Astrocyte (in vitro differentiated cells and primary cell): ENCODE data around the gene SCN1B. TPM values are rescaled to one million over a fixed set of nuclear protein-coding genes. Genes with fewer than 3 reads are reported as not detected.
A peak's percentile ranks its signal among the peaks of the same experiment; 100 is the strongest.
"Not testable (repeated sequence)": the region's sequence is repeated elsewhere in the genome, so short reads cannot be mapped to it uniquely, and the experiment has no call there.

Source experiments
- DNase-seq: peaks from one replicate; pipeline ENCODE4 v3.0.0-alpha.2; 2010; ENCODE audit warnings: low read depth
- FAIRE-seq: peaks from 2 replicates; lab custom pipeline; 2011; peaks lifted over from hg19 to GRCh38; lab: Jason Lieb, UNC
- H2AFZ ChIP-seq: 2 replicates; pipeline ENCODE4 v1.6.0; 2012; ENCODE audit warnings: low read depth, low read length, inconsistent platforms
- H3K27ac ChIP-seq: 2 replicates; pipeline ENCODE4 v1.5.1; 2011; ENCODE audit warnings: low read depth, low read length, inconsistent platforms
- H3K27me3 ChIP-seq: 2 replicates; pipeline ENCODE4 v1.6.0; 2011; ENCODE audit warnings: low read length, inconsistent platforms; ENCODE audit not compliant: insufficient read depth
- H3K36me3 ChIP-seq: 2 replicates; pipeline ENCODE4 v1.5.1; 2011; ENCODE audit warnings: low read length, inconsistent platforms; ENCODE audit not compliant: insufficient read depth
- H3K4me1 ChIP-seq: 2 replicates; pipeline ENCODE4 v1.5.1; 2011; ENCODE audit warnings: low read length, inconsistent platforms; ENCODE audit not compliant: insufficient read depth
- H3K4me2 ChIP-seq: 2 replicates; pipeline ENCODE4 v1.6.0; 2012; ENCODE audit warnings: low read length, inconsistent platforms
- H3K4me3 ChIP-seq: 2 replicates; pipeline ENCODE4 v1.5.1; 2011; ENCODE audit warnings: low read depth, mild to moderate bottlenecking, low read length, inconsistent platforms; ENCODE audit not compliant: insufficient read depth
- H3K79me2 ChIP-seq: 2 replicates; pipeline ENCODE4 v1.6.0; 2012; ENCODE audit warnings: mild to moderate bottlenecking, low read length, inconsistent platforms; ENCODE audit not compliant: insufficient read depth
- H3K9ac ChIP-seq: 2 replicates; pipeline ENCODE4 v1.6.0; 2012; ENCODE audit warnings: mild to moderate bottlenecking, low read length, inconsistent platforms
- H3K9me3 ChIP-seq: 2 replicates; pipeline ENCODE4 v1.5.1; 2012; ENCODE audit warnings: low read depth, mild to moderate bottlenecking, low read length, inconsistent platforms; ENCODE audit not compliant: insufficient read depth
- H4K20me1 ChIP-seq: 2 replicates; pipeline ENCODE4 v1.6.0; 2012; ENCODE audit warnings: low read length, inconsistent platforms; ENCODE audit not compliant: insufficient read depth
- H3K27ac Mint-ChIP-seq: one replicate; pipeline ENCODE4 v1.8.0; 2021; ENCODE audit warnings: mild to moderate bottlenecking, mixed read lengths; ENCODE audit not compliant: unreplicated experiment
- H3K27me3 Mint-ChIP-seq: one replicate; pipeline ENCODE4 v1.8.0; 2021; ENCODE audit warnings: low read depth, mixed read lengths; ENCODE audit not compliant: unreplicated experiment
- H3K36me3 Mint-ChIP-seq: one replicate; pipeline ENCODE4 v1.8.0; 2021; ENCODE audit warnings: low read depth, mixed read lengths; ENCODE audit not compliant: unreplicated experiment
- H3K4me1 Mint-ChIP-seq: one replicate; pipeline ENCODE4 v1.8.0; 2021; ENCODE audit warnings: low read depth, mixed read lengths; ENCODE audit not compliant: unreplicated experiment
- H3K4me3 Mint-ChIP-seq: one replicate; pipeline ENCODE4 v1.8.0; 2021; ENCODE audit warnings: mild to moderate bottlenecking, moderate library complexity, mixed read lengths; ENCODE audit not compliant: unreplicated experiment
- H3K9me3 Mint-ChIP-seq: one replicate; pipeline ENCODE4 v1.8.0; 2021; ENCODE audit warnings: mild to moderate bottlenecking, mixed read lengths; ENCODE audit not compliant: unreplicated experiment
- EZH2 ChIP-seq: IDR thresholded peaks from 2 replicates; pipeline ENCODE4 v1.6.1; 2012; ENCODE audit warnings: mild to moderate bottlenecking, low read length, inconsistent platforms; ENCODE audit not compliant: insufficient read depth
- total RNA-seq: library from RNA; stranded (reverse); gene quantifications from 2 replicates; pipeline ENCODE4 v1.2.1, GENCODE V29; 2021
- TF ChIP-seq, protein P1 (sequence below): IDR thresholded peaks from 2 replicates; pipeline ENCODE4 v1.5.1; 2011; ENCODE audit warnings: low read depth, mild to moderate bottlenecking, inconsistent platforms, low read length, moderate library complexity; ENCODE audit not compliant: insufficient read depth

SCN1B gene
- total RNA-seq, 1 donor from 2014 or later: 3.0 TPM

DNA sequence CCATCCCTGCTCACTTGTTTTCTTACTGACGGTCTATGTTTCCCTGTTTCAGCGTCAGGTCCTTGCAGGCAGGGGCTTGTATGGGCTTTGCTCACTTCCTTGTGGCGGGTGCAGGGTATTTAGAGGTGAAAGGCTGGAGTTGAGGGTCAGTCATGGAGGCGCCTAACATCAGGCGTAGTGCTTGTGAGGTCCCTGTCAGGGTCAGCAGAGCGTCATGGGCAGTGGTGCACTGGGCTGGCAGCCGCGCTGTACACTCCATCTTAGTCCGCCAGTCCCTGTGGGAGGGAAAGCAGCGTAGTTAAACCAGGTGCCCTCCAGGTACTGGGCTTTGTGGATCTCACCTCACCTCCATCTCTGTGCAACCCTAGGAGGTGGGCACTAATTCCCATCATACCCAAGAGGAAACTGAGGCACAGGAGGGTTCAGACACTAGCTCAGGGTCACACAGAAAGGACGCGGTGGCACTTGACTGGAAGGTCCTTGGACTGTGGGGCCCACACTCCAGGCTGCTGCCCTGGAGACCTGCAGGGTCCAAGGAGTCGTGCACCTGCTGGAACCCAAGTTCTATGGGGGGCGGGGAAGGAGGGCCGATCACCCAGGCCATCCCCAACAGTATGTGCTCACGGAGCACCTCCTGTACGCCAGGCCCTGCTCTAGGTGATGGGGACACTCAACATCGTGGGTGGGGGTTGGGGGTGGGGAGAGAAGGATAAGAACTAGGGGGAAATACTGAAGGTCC, 25.6 kb upstream of the SCN1B start:
- FAIRE-seq (no peak), DNase-seq (no peak)
- H3K9me3 ChIP-seq: no peaks in the 10 kb centered on the region
- H3K4me3 ChIP-seq: no peak overlapping the region
- peaks cover 72% of the 10 kb centered on the region for H3K79me2 ChIP-seq
- H3K27ac Mint-ChIP-seq: no peak overlapping the region
- peaks cover 22% of the 10 kb centered on the region for H3K4me1 ChIP-seq
- no peak overlapping the region for H3K4me2 ChIP-seq
- peaks cover 78% of the 10 kb centered on the region for H4K20me1 ChIP-seq
- H3K4me1 Mint-ChIP-seq: peaks cover 17% of the 10 kb centered on the region
- H2AFZ ChIP-seq: no peak overlapping the region
- H3K4me3 Mint-ChIP-seq: no peak overlapping the region
- no peaks in the 10 kb centered on the region for H3K27me3 ChIP-seq
- no peaks in the 10 kb centered on the region for H3K27me3 Mint-ChIP-seq
- H3K9me3 Mint-ChIP-seq: no peaks in the 10 kb centered on the region
- H3K36me3 ChIP-seq: peaks cover 3% of the 10 kb centered on the region
- no peak overlapping the region for H3K9ac ChIP-seq
- no peak overlapping the region for H3K27ac ChIP-seq
- peaks cover 17% of the 10 kb centered on the region for H3K36me3 Mint-ChIP-seq
- TF ChIP-seq, protein P1, sequence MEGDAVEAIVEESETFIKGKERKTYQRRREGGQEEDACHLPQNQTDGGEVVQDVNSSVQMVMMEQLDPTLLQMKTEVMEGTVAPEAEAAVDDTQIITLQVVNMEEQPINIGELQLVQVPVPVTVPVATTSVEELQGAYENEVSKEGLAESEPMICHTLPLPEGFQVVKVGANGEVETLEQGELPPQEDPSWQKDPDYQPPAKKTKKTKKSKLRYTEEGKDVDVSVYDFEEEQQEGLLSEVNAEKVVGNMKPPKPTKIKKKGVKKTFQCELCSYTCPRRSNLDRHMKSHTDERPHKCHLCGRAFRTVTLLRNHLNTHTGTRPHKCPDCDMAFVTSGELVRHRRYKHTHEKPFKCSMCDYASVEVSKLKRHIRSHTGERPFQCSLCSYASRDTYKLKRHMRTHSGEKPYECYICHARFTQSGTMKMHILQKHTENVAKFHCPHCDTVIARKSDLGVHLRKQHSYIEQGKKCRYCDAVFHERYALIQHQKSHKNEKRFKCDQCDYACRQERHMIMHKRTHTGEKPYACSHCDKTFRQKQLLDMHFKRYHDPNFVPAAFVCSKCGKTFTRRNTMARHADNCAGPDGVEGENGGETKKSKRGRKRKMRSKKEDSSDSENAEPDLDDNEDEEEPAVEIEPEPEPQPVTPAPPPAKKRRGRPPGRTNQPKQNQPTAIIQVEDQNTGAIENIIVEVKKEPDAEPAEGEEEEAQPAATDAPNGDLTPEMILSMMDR: no peak
- no peak for TF ChIP-seq EZH2

DNA sequence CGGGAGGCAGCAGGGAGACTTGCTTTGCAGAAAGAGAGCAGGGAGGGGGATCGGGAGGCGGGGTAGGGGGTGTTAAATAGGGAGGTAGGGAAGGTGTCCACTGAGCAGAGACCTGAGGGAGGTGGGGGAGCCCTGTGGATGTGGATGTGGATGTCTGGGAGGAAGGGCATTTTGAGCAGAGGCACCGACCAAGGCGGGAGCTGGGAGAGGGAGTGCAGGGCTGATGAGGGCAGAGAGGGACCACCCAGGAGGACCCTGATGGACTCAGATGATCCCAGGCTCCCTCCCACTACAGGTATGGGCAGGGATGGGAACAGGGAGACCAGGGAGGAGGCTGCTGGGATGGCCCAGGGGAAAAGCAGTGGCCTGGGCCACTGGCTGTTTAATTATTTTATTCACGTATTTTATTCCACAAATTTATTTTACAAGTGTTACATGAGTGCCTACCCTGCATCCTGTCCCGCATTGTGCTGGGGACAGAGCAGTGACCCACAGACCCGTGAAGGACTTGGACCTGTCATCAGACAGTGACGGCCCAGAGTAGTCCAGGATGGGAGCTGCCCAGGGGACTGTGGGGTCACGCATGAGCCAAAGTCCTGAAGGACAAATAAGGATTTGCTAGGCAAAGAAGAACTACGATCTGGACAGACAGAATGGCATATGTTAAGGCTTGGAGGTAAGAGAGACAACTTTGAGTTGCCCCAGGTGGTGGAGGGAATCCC, 24.9 kb upstream of the SCN1B start:
- H3K27ac Mint-ChIP-seq: no peak overlapping the region
- no peaks in the 10 kb centered on the region for H3K27me3 Mint-ChIP-seq
- no peaks in the 10 kb centered on the region for H3K27me3 ChIP-seq
- peaks cover 18% of the 10 kb centered on the region for H3K36me3 Mint-ChIP-seq
- peak overlapping the region; percentile 41 for H3K9ac ChIP-seq
- peaks cover 22% of the 10 kb centered on the region for H3K4me1 ChIP-seq
- no peak for FAIRE-seq
- no peak overlapping the region for H3K4me3 Mint-ChIP-seq
- H3K9me3 Mint-ChIP-seq: peaks cover under 1% of the 10 kb centered on the region
- H3K79me2 ChIP-seq: peaks cover 72% of the 10 kb centered on the region
- DNase-seq: no peak
- no peaks in the 10 kb centered on the region for H3K9me3 ChIP-seq
- peak overlapping the region; percentile 64 for H3K4me2 ChIP-seq
- H3K27ac ChIP-seq: peak overlapping the region; percentile 49
- peaks cover 78% of the 10 kb centered on the region for H4K20me1 ChIP-seq
- TF ChIP-seq, protein P1: no peak
- TF ChIP-seq EZH2: no peak
- peaks cover 3% of the 10 kb centered on the region for H3K36me3 ChIP-seq
- H3K4me3 ChIP-seq: no peak overlapping the region
- H2AFZ ChIP-seq: no peak overlapping the region
- peaks cover 17% of the 10 kb centered on the region for H3K4me1 Mint-ChIP-seq

DNA sequence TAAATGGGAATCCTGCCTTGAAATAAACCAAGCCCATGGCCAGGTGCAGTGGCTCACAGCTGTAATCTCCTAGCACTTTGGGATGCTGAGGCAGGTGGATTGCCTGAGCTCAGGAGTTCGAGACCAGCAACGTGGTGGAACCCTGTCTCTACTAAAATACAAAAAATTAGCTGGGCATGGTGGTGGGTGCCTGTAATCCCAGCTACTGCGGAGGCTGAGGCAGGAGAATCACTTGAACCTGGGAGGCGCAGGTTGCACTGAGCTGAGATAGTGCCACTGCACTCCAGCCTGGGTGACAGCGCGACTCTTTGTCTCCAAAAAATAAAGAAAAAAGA, 24.3 kb upstream of the SCN1B start:
- Histone ChIP-seq H3K9ac (peak overlapping the region; percentile 41), H3K79me2 (peaks cover 67% of the 10 kb centered on the region), H3K4me1 (peaks cover 22% of the 10 kb centered on the region), H3K27ac (peak overlapping the region; percentile 49), H3K4me2 (peak overlapping the region; percentile 64), H4K20me1 (peaks cover 77% of the 10 kb centered on the region)
- not testable (repeated sequence) for H2AFZ ChIP-seq, H3K27me3 Mint-ChIP-seq, H3K9me3 ChIP-seq, FAIRE-seq, H3K27me3 ChIP-seq, DNase-seq, H3K4me3 ChIP-seq, H3K4me3 Mint-ChIP-seq, H3K36me3 ChIP-seq, H3K9me3 Mint-ChIP-seq
- Mint-ChIP-seq H3K36me3 (peaks cover 20% of the 10 kb centered on the region), H3K4me1 (peaks cover 17% of the 10 kb centered on the region), H3K27ac (peak overlapping the region; percentile 53)
